Measurements from ENCODE around the gene POLDIP3.
"Not testable (repeated sequence)": the region's sequence is repeated elsewhere in the genome, so short reads cannot be mapped to it uniquely, and the experiment has no call there.

Gene POLDIP3

DNA sequence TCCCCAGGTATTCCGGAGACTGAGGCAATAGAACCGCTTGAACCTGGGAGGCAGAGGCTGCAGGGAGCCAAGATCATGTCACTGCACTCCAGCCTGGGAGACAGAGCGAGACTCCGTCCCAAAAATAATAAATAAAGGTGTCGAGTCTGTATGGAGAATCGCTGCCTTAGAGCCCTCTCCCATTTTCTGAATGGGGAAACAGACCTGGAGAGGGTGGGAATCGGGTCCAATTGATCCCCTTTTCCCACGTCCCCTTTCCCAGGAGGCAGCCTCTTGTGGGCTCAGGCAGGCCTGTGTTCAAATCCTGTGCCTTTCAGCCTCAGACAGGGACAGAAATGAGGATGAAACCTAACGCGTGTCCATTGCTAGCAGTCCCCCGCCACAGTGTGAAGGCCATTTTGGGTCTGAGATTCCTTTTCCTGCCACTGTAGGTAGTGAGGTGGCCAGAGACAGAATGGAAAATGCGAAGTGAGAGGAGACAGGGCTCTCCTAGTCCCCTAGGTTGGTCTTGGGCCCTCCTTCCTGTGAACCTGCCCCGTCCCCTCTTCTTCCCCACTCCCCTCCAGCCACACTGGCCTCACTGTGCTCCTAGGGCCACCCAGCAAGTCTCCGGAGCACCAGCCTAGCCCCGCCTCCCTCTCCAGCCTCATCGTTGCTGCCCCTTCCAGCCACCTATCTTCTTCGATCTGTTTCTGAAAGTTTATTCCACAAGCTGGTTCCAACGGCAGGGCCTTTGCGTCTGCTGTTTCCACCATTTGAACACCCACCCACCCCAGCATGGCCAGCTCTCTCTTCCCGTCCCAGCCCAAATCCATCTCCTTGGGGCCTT lies 2.7 kb upstream of the POLDIP3 start:
- DNase-seq (ENCODE audit: low read depth): no peak

DNA sequence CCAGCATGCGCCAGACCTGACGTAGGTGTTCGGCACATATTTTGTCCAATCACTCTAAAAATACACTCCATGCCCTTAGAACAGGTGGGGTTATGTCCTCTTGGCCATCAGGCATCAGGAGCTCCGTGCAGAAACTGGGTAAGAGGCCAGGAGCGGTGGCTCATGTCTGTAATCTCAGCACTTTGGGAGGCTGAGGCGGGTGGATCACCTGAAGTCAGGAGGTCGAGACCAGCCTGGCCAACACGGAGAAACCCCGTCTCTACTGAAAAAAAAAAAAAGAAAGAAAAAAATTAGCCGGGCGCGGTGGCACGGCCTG lies 1.1 kb upstream of the POLDIP3 start:
- not testable (repeated sequence) for DNase-seq (ENCODE audit: low read depth)

DNA sequence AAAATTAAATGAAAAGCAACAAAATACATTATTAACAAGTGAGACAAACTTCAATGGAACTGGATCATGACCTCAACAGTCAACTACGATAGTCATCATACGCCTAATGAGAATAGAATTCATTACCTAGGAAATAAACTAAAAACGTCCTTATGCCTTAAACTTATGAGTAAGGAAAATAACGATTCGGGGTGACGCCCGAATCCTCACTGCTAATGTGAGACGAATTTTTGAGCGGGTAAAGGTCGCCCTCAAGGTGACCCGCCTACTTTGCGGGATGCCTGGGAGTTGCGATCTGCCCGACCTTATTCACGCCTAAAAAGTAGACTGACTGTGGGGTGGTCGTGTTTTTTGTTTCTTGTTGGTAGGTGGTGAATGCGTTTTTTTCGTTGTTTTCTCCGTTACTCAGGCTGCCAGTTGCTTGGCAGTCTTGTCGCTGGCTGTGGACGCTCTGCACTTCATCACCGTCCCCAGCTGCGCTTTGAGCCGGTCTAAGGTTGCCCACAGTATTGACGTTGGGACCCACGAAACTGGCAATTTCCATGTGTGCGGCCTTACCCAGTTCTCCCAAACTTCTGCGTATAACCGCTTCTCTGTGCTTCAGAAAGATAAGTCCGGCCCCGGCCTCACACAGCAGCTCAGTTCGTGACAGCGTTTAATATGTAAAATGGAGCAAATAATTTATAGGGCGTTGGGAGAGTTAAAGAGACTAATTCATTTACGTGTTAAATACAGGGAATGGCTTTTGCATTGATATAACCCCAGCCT lies 593 bp upstream of the POLDIP3 start:
- peak; percentile 95 for DNase-seq (ENCODE audit: low read depth)

DNA sequence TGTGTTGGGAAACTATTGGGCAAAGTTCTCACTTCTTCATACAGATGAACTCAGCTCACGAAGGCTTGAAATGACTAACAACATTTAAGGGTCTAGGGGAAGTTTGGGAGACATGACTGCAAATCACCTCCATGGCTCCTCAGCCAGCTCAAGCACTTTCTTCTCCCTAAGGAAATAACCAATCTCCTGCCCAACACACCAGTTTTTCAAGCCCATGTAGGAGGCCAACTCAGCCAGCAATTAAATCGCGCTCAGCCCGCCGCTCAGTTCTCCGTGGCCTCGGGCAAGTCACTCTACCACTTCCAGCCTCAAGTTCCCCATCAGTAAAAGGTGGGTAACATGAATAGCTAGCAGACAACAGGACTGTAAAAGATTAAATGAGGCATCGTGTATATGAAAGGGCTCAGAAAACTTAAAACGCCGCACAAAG lies 796 bp downstream of the POLDIP3 start:
- DNase-seq (ENCODE audit: low read depth): no peak

DNA sequence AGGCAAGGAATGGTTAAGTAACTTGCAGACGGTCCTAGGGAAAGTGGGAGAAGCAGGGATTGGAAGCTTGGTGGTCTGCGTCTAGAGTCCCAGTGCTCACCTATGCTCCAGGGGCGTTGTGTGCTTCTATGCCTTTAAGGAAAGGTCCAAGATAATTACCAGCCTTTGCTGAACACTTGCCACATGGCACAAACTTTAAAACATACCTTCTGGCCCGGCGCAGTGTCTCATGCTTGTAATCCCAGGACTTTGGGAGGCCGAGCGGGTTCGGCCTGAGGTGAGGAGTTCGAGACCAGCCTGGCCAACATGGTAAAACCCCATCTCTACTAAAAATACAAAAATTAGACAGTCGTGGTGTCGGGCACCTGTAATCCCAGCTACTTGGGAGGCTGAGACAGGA lies 2.3 kb downstream of the POLDIP3 start:
- DNase-seq (ENCODE audit: low read depth): no peak

DNA sequence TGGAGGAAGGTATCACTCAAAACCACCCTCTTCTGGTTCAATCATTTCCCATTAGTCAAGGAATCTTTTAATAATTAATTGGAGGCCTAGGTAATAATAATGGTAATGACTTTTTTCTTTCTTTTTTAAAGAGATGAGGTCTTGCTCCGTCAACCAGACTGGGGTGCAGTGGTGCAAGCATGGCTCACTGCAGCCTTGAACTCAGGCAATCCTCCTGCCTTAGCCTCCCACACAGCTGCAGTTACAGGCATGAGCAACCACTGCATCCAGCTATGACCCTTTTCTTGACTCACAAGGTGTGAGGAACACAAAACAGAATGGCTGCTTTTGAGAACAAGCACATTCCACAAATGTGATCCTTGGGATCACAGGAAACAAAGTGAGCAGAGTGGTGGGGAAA lies 3.6 kb downstream of the POLDIP3 start:
- DNase-seq (ENCODE audit: low read depth): no peak

DNA sequence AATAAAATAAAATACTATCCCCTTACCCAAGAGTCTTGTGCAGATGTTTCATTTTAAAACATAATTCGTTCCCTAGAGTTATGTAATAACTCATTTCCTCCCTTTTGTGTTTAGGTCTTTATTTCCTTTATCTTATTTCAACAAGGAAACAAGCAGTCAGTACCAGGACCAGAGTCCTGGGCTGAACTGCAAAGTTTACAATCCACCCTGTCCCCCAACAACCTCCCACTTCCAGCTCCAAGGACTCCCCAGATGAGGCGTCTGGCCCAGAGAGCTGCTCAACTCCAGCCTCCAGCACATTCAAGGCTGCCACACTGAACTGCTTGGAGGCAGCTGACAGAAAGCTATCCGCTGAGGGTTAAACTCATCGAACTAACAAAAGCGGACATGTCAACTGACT lies 4.5 kb downstream of the POLDIP3 start:
- no peak for DNase-seq (ENCODE audit: low read depth)

DNA sequence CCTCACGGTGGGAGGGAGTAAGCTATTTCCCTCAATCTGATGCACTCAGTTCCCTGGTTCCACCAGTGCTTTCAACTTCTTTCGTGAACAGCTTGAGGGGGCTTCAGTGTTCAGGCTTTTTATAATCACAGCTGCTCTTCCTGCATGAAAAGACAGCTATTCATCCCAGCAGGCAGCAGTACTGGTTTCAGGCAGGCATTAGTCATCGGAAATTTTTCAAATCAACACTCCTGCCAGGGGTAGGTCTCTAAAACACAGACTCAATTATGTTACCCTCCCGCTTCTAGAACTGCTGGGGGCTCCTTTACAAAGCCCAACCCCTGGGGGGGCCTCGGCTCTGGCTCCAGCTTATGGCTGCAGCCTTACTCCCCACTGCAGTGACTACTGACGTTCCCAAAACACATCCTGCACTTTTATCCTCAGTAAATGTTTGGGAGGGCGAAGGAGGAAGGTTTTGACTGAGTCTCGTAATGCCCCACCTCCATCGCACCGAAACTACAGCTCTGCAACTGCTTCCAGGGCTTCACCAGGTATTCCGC lies 5.8 kb downstream of the POLDIP3 start:
- no peak for DNase-seq (ENCODE audit: low read depth)

DNA sequence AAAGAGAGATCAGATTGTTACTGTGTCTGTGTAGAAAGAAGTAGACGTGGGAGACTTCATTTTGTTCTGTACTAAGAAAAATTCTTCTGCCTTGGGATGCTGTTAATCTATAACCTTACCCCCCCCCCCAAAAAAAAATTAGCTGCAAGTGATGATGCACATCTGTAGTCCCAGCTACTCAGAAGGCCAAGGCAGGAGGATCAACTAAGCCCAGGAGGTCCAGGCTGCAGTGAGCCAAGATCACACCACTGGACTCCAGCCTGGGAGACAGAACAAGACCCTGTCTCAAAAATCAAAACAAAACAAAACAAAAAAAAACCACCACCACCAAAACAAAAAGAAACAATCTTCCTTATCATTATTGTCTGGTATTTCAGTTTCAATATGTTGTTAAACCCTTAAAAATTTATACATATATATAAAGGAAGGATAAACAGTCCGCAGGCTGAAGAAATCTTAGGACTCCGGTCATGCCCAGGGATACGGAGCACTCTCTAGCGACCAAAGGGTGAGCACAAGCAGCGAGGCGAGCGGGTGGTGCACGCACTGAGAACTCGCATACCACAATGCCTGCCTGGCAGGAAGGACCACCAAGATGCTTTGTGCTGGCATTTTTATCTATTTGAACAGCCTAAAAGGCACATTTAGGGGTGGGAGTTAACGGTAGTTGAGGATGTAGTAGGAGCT lies 6.4 kb downstream of the POLDIP3 start:
- no peak for DNase-seq (ENCODE audit: low read depth)

DNA sequence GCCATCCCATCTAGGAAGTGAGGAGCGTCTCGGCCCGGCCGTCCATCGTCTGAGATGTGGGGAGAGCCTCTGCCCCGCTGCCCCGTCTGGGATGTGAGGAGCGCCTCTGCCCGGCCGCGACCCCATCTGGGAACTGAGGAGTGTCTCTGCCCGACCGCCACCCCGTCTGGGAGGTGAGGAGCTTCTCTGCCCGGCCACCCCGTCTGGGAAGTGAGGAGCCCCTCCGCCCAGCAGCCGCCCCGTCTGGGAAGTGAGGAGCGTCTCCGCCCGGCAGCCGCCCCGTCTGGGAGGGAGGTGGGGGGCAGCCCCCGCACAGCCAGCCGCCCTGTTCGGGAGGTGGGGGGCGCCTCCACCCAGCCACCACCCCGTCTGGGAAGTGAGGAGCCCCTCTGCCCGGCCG lies 7.0 kb downstream of the POLDIP3 start:
- not testable (repeated sequence) for DNase-seq (ENCODE audit: low read depth)

DNA sequence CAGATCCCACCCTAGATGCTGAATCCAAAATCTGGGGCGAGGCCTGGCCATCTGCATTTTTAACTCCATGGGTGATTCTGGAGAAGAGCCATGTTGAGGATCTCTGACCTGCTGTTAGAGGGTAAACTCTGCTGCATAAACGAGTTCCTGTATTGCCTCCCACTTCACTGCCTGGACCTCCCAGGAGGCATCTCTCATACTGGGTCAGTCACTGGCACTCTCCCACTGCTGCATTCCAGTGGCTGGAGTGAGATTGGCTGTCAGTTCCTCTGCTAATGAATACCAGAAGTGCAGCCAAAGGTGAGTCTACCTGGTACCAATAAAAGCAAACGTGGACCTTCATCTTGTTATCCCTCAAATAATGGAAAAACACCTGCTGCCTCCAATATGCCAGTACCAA lies 10.3 kb downstream of the POLDIP3 start:
- DNase-seq (ENCODE audit: low read depth): no peak

DNA sequence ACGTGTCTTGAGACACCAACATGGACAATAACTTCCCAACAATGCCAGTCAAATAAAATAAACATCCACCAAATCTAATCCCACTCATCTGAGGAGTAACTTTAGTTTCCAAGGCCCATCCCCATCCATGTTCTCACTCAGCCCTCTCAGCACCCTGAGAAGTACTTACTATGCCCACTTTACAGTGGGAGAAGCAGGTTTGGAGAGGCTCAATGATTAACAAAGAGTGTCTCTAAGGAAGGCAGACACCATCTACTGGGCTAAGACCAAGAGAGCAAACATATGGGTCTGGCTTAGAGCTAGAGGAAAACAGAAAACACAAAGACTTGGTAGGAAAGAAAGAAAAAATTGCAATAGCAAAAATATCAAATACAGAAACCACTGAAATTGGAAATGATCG lies 11.3 kb downstream of the POLDIP3 start:
- DNase-seq (ENCODE audit: low read depth): no peak

DNA sequence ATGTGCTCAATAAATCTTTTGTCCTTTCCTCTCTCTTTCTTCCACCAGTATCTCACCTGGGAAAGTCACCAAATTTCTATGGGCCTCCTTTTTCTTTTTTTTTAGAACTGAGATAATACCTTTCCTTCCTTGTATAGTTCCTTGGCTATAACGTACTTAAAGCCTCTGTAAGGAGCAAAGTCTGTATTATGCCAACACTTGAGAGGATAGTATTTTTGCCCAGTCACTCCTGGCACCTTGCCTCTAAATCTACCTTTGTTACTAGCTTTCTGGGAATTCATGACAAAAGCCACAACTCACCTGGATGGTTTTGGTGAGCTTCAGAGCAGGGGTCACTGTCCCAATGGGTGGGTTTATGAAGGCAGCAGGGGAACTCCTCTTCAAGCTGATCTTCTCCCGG lies 12.2 kb downstream of the POLDIP3 start:
- DNase-seq (ENCODE audit: low read depth): no peak

DNA sequence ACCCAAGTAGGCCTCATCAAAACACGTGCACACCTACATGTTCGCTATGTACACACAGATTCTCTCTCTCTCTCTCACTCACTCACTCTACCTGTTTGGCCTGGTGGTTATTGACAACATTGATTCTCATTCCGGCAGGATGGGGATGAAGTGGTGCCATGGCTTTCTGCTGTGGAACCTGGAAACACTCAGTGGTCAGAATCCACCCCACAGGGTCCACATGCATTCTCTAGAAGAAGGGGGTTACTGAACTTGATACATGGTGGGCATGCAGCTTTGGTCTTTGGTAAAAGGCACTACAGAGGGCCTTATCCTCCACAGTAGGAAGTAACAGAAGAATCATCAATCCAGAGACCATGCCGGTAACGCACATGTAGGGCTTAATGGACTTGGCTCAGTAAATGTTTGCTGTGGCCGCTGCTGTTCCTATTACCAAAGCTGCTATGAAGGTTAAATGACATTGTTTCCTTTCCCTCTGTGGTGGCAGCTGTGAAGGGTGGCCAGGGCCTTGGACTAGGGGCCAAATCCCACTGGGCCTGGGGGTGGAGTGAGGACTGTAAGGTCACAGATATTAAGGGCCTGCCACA lies 12.7 kb downstream of the POLDIP3 start:
- no peak for DNase-seq (ENCODE audit: low read depth)

DNA sequence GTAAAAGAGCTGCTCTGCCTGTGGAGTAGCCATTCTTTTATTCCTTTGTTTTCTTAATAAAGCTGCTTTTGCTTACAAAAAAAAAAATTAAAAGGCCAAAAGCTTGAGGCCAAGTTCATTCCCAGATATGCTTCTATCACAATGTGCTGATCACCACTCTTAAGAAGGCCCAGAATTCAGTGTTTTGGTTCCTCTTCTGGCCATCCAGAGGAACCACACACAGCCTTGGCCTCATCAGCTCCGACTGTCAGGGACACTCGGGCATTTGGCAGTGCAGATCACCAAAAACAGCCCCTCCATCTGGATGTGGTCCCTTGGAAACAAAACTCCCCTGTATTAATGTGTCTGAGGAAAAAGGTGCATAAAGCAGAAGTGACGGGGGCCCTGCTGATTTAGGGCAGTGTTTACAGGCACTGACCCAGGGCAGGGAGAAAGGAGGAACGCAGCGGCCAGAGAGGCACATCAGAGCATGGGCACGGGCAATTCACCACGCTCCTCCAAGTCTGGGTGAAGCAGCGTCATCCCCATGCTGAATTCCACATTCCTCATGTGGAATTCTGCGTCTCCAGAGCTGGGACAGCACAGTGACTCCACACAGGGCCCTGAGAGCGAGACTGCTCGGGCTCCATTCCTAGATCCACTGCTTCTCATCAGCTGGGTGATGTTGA lies 17.7 kb downstream of the POLDIP3 start:
- no peak for DNase-seq (ENCODE audit: low read depth)

DNA sequence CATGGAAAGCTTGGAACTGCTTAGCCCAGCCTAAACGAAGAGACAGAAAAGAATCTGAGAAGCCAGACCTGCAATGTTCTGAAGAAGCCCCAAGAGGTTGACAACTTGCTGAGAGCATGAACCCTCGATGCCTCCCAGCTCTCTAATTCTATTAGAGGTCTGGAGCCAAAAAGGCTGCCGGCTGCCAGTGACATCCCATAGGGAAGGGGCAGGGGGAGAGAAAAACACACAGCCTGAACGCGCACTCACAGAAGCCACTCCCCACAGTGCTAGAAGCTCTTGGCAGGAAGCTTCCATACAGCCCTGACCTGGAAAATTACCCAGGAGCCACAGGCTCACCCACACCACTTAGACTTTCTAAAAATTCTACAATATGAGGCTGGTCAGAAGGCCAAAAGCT lies 18.3 kb downstream of the POLDIP3 start:
- no peak for DNase-seq (ENCODE audit: low read depth)

DNA sequence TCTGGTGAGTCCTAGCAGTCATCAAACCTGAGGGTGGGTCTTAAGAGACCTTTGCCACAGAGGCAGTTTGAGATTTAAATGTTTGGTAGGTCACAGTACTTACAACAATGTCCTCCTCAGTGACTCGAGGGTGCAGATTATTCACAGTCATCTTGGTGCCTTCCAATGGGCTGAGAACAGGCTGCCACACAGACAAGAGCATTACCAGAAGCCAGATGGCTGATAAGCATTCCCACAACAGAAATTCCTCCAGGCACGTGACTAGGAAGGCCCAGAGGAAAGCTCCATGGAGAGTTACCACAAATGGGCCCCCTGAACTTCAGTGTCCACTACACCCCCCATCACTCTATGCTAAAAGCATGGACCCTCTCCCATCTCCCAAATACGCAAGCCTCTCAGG lies 19.2 kb downstream of the POLDIP3 start:
- DNase-seq (ENCODE audit: low read depth): no peak

DNA sequence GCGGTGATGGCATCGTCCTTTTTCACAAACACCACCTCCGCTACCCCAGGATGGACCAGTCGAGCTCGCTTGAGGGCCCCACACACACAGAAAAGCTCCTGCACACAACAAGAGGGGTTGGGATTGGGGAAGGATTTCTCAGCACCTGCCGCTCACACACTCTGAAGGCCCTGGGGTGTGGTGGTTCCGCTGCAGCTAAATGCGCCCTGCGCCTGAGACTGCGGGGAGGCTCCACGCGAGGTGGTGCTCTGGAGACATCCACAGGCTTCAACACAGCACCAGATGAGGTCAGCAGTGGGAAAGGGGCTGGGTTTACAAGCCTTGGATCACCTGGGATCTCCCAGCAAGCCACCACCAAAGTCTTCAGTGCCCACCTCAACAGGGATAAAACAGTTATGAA lies 22.7 kb downstream of the POLDIP3 start:
- DNase-seq (ENCODE audit: low read depth): no peak

DNA sequence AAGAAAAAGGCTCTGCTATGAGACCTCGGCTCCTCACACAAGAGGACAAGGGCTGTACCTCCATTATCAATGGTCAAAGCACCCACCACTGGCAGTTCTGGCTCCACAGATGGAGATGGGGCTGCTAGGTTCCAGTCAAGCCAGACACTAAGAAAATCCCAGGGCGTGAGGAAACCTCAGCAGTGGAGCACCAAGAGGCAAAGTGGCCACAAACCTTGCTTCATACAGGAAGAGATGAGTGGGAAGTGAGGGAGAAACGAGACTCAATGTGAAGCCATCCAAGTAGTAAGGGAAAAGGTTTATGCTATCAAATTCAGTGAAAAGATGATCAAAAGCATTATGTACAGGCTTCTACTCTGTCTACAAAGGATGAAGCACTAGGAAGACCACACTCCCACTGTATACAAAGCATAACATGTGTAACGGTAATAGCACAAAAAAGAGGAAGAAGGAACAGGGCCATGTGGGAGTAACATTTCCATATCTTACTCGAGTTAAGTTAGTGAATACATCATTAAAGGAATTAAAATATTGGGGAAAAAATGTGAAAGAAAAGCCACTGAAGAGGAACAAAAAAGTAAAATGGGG lies 27.0 kb downstream of the POLDIP3 start:
- no peak for DNase-seq (ENCODE audit: low read depth)

DNA sequence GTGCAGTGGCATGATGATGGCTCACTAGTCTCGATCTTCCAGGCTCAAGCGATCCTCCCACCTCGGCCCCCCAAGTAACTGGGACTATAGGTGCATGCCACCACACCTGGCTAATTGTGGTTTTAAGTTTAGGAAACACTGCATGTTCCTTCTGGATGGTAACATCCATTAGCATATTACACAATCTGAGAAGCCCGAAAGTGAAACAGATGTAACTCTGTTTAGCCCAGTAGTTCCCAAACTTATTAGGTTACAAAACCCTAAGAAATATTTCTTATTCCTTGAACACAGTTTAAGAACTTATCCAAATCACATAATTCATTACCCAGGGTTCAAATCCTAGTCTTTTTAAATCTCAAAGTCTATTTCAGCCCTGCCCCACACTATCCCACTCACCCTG lies 28.3 kb downstream of the POLDIP3 start:
- no peak for DNase-seq (ENCODE audit: low read depth)

DNA sequence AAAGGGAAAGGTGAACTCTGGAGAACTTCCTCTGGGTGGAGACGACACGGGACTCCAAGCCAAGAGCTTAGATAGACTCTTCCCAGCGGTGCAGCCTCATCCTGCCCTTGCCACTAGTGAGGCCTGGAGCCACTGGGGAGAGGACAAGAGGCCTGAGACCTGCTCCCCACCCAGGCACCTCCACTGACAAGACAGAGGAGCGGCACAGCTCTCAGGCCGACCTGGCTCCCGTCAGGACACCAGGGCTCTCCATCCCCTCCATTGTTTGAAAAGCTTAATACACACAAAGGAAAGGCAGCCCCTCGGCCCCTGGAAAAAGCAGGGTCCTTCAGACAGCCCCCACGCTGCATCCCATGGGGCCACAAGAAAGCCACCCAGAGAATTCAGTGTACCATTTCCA lies 29.6 kb downstream of the POLDIP3 start:
- no peak for DNase-seq (ENCODE audit: low read depth)
